ENCODE data around the gene TMEM51.

TMEM51 gene

GRCh38 chr1:15219280-15220023 is 65.9 kb downstream of the TMEM51 start:
- DNase-seq: no peak

DNA sequence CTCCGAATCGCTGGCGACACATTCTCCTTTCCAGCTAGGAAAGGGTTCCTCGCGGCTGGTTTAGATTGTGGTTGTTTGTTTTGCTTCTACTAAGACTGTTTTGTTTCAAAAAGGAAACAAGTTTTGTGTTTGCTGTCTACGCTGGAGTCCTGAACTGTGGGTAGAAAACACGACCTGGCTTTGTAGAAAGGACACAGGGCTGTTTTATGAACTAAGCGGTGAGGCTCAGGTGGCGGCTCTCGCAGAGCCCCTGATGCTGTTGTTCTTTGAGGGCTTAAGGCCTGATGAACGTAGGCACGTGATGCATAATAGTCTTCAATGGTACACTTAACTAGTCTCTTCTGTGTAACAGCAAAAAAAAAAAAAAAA is 66.5 kb downstream of the TMEM51 start:
- DNase-seq: no peak

DNA sequence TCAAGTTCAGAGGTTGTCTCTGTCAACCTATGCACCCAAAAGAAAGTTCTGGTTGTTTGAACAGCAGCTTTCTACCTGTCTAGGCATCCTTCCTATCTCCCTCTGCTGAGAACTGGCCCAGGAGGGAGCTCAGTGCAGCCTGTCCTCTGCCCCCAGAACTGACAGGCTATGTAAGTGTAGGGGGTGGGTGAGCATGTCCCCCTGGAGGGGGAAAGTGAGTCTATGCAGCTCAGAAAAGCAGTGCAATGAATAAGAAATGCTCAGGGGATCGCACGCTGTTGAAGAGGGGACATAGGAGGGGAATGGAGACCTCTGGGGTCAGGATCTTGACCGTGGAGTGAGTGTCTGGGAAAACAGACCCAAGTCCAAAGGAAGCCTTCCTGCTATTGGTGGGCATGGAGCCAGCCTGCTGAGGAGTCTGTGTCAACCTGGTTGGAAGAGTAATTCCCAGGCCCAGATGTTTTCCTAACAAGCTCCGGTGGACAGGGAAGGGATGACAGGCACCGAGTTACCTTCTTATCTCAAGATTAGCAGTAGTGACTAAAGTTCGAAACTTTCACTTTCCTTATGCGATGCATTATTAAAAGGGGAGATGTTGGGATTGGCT is 67.4 kb downstream of the TMEM51 start:
- DNase-seq: no peak

DNA sequence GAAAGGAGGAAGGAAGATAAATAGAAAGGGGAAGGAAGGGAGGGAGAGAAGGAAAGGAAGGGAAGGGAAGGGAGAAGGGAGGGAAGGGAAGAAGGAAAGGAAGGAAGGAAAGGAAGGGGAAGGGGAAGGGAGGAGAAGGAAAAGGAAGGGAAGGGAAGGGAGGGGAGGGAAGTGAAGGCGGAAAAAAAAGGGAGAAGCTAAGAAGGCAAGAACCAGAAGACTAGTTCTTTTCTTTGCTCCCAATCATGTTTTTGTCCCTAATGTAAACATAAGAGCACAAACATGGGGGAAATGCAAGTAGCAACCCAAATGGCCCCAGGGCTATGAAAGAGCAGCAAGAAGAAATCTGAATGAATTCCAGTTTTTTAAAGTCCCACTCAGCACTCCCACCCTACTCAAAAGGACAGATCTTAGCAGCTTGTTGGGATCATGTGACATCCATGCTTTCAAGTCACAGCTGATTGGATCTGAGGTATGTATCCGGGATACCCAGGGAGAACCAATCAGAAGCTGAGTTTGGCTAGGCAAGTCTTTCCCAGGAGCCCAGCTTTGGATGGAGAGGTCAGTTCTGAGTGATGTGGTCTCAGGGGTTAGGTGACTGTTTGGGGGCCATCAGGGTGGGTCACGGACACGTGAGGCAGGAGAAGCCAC is 69.2 kb downstream of the TMEM51 start:
- no peak for DNase-seq

DNA sequence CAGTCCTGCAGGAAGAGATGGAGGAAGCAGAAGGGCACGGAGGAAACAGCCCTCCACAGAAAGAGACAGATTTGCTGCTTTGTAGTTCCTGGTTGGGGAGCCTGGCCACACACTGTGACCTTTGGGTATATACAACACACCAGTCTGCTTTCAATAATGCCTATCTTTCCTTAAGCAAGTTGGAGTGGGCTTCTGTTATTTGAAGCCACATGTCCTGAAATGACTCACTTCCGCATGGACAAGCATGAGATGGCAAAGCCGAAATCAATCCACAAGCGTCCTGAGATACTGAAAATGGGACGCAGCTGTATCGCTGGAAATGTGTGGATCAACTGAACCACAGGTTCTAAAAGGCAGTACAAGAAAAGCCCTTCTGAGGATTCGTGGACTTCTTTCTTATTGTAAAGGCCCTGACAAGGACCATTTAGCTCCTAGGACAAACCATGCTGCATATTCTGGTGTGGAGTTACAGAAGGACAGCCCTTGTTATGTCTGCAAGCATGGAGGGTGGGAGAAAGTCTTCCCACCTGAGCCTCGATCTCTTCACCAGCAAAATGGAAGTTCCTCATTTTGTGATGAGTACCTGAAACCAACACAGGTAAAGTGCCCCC is 70.8 kb downstream of the TMEM51 start:
- DNase-seq: no peak

- no peak for DNase-seq
These were observed 71.4 kb downstream of the TMEM51 start for GRCh38 chr1:15224974-15225373.

- DNase-seq: no peak
These were observed 71.9 kb downstream of the TMEM51 start for GRCh38 chr1:15225461-15225860.

DNA sequence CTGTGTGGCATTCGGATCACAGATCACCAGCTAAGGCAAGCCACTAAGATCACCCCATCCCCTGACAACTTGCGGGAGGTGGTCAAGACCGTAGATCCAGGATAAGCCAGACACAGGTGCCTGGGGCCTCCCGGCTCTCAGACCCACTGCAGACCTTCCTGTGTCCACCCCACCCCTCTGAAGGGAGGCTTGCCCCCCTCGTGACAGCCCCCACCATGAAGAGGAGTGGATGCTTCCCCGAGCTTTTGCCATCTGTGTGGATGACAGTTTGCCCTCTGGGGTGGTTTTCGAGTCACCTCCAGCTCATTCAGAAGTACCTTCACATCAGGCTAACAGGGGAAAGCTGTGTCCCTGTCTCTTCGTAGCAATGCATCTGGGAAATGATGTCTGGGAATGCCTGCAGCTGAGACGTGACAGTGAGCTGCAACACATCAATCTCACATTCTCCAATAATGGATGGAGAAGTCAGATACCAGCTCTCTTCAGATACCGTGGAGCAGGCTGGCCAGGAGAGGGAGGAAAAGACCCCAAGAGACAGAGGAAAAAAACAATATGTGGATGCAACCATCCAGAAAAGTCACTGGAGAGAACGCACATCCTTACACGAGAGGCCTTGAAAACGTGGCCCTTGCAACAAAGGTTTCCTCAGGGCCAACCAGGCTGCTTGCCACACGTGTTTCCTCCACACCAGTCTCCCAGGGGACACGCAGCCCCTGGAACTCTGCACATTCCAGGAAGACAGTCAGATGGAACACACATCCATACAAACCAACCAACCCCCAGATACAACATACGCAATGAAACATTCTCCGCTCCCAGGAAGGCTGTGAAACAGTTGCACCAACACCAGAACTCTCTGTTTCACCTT is 73.1 kb downstream of the TMEM51 start:
- DNase-seq: no peak

- DNase-seq: no peak
These were observed 76.2 kb downstream of the TMEM51 start for GRCh38 chr1:15229707-15230131.

DNA sequence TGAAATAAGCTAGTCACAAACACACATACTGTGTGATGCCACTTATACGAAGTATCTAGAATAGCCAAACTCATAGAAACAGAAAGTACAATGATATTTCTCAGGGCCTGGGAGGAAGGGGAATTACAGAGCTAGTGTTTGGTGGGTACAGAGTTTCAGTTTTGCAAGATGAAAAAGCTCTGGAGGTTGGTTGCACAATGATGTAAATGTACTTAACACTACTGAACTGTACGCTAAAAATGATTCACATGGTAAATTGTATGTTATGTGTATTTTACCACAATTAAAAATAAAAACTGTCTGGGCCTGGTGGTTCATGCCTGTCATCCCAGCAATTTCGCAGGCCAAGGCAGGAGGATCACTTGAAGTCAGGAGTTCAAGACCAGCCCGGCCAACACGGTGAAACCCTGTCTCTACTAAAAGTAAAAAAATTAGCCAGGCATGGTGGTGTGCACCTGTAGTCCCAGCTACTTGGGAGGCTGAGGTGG is 78.2 kb downstream of the TMEM51 start:
- DNase-seq: no peak

DNA sequence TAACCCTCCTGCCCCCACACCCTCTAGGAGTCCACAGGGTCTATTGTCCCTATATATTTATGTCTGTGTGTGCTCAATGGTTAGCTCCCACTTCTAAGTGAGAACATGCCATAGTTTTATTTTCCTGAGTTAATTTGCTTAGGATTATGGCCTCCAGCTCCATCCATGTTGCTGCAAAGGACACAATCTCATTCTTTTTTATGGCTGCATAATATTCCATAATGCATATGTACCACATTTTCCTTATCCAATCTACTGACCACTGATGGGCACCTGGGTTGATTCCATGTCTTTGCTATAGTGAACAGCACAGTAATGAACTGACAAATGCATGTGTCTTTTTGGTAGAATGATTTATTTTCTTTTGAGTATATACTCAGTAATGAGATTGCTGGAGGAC is 80.1 kb downstream of the TMEM51 start:
- DNase-seq: no peak

- no peak for DNase-seq
These were observed 82.8 kb downstream of the TMEM51 start for GRCh38 chr1:15236321-15236721.

GRCh38 chr1:15236746-15237145 is 83.2 kb downstream of the TMEM51 start:
- no peak for DNase-seq

GRCh38 chr1:15238789-15239188 is 85.2 kb downstream of the TMEM51 start:
- DNase-seq: no peak

DNA sequence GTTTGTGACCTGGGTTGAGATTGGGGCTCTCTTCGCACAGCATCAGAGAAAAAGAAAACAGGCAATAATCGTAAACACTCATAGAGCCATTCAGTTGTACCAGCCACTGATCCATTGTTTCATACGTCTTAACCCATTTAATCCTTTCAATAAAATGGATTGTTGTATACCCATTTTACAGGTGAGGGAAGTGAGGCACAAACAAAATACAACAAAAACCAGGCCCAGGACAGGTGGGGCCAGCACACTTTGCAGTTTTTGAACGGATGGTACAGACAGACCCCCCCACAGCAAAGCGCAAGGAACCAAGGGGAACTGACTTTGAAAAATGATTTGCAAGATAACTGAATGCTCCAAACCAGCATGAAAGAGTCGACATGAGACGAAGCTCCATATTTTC is 89.2 kb downstream of the TMEM51 start:
- no peak for DNase-seq

GRCh38 chr1:15243275-15244043 is 89.9 kb downstream of the TMEM51 start:
- DNase-seq: no peak

DNA sequence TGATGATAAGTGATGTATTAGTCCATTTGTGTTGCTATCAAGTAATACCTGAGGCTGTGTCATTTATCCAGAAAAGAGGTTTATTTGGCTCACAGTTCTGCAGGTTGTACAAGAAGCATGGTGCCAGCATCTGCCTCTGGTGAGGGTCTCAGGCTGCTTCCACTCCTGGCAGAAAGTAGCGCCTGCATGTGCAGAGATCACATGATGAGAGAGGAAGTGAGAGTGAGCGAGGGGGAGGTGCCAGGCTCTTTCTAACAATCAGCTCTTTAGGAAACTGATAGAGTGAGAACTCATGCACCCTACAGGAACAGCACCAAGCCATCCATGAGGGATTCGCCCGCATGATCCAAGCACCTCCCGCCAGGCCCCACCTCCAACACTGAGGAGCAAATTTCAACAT is 91.3 kb downstream of the TMEM51 start:
- DNase-seq: no peak

GRCh38 chr1:15245593-15246360 is 92.2 kb downstream of the TMEM51 start:
- peak; percentile 85 for DNase-seq

- DNase-seq: no peak
These were observed 93.5 kb downstream of the TMEM51 start, which contains the start of gene FHAD1 for GRCh38 chr1:15246960-15247614. Gene FHAD1 (plus strand): TSS chr1:15247223. CDS start chr1:15251785, 4,562 bp downstream.

GRCh38 chr1:15248216-15248615 is 94.7 kb downstream of the TMEM51 start:
- DNase-seq: no peak

Measured in GF-D8 (cell line).